ENCODE results near the gene F2RL2. TPM values are rescaled to one million over a fixed set of nuclear protein-coding genes. Genes with fewer than 3 reads are reported as not detected.
A peak's percentile ranks its signal among the peaks of the same experiment; 100 is the strongest.

Gene F2RL2
- total and polyA plus RNA-seq, 2 donors (not counting 1 experiment from before 2014, with no cell fraction given) = 82.6 to 91.6 TPM

- no peak overlapping the region for H3K27ac ChIP-seq (ENCODE audit: insufficient read depth, low read length)
- no peak overlapping the region for H3K9ac ChIP-seq (ENCODE audit: insufficient read depth, low read length)
- H4K20me1 ChIP-seq (ENCODE audit: control insufficient read depth, extremely low read depth, insufficient read depth, low read length) = no peaks in the 10 kb centered on the region
- H3K4me1 ChIP-seq (ENCODE audit: control insufficient read depth, extremely low read depth, insufficient read depth, low read length) = peaks cover 2% of the 10 kb centered on the region
- H3K4me2 ChIP-seq (ENCODE audit: extremely low read depth, insufficient read depth, low read length) = no peak overlapping the region
- H3K4me3 ChIP-seq (replicated peaks in 1 of 4; ENCODE audit: control extremely low read depth in 1 of 4, insufficient read depth in 1 of 4, low read depth in 3 of 4, low read length in 4 of 4) = no peak overlapping the region
- no peaks in the 10 kb centered on the region for H3K79me2 ChIP-seq (ENCODE audit: control insufficient read depth, insufficient read depth, low read length)
- no peaks in the 10 kb centered on the region for H3K36me3 ChIP-seq (ENCODE audit: control insufficient read depth, insufficient read depth, low read length)
- no peak for DNase-seq (ENCODE audit: low read depth in 2 of 2)
- H2AFZ ChIP-seq (ENCODE audit: low read length) = no peak overlapping the region
- no peaks in the 10 kb centered on the region for H3K27me3 ChIP-seq (ENCODE audit: control insufficient read depth, insufficient read depth, low read length)
- H3K9me3 ChIP-seq (ENCODE audit: control insufficient read depth, insufficient read depth, low read depth, low read length) = no peaks in the 10 kb centered on the region
- TF ChIP-seq CTCF (conservative IDR thresholded peaks at IDR 0.05 in 1 of 2, IDR thresholded peaks at IDR 0.05 in 1 of 2; ENCODE audit: low read depth in 1 of 2, low read length in 2 of 2) (no peak), EZH2 (IDR thresholded peaks at IDR 0.05; ENCODE audit: low read length, missing control alignments) (no peak)
Measured at GRCh38 chr5:76634661-76635060, 11.5 kb upstream of the F2RL2 start.

GRCh38 chr5:76626738-76627137, 3.5 kb upstream of the F2RL2 start:
- Histone ChIP-seq H4K20me1 (ENCODE audit: control insufficient read depth, extremely low read depth, insufficient read depth, low read length) (no peaks in the 10 kb centered on the region), H3K9ac (ENCODE audit: insufficient read depth, low read length) (no peak overlapping the region), H3K27me3 (ENCODE audit: control insufficient read depth, insufficient read depth, low read length) (no peaks in the 10 kb centered on the region), H3K36me3 (ENCODE audit: control insufficient read depth, insufficient read depth, low read length) (no peaks in the 10 kb centered on the region), H3K4me3 (replicated peaks in 1 of 4; ENCODE audit: control extremely low read depth in 1 of 4, insufficient read depth in 1 of 4, low read depth in 3 of 4, low read length in 4 of 4) (no peak overlapping the region), H2AFZ (ENCODE audit: low read length) (no peak overlapping the region), H3K27ac (ENCODE audit: insufficient read depth, low read length) (no peak overlapping the region), H3K4me2 (ENCODE audit: extremely low read depth, insufficient read depth, low read length) (no peak overlapping the region), H3K79me2 (ENCODE audit: control insufficient read depth, insufficient read depth, low read length) (peaks cover 5% of the 10 kb centered on the region), H3K9me3 (ENCODE audit: control insufficient read depth, insufficient read depth, low read depth, low read length) (no peaks in the 10 kb centered on the region), H3K4me1 (ENCODE audit: control insufficient read depth, extremely low read depth, insufficient read depth, low read length) (no peaks in the 10 kb centered on the region)
- no peak for TF ChIP-seq EZH2 (IDR thresholded peaks at IDR 0.05; ENCODE audit: low read length, missing control alignments)
- no peak for TF ChIP-seq CTCF (conservative IDR thresholded peaks at IDR 0.05 in 1 of 2, IDR thresholded peaks at IDR 0.05 in 1 of 2; ENCODE audit: low read depth in 1 of 2, low read length in 2 of 2)
- DNase-seq (ENCODE audit: low read depth in 2 of 2) = no peak

GRCh38 chr5:76625087-76625815, 2.0 kb upstream of the F2RL2 start:
- no peak for DNase-seq (ENCODE audit: low read depth in 2 of 2)
- no peaks in the 10 kb centered on the region for H3K9me3 ChIP-seq (ENCODE audit: control insufficient read depth, insufficient read depth, low read depth, low read length)
- no peaks in the 10 kb centered on the region for H3K4me1 ChIP-seq (ENCODE audit: control insufficient read depth, extremely low read depth, insufficient read depth, low read length)
- no peaks in the 10 kb centered on the region for H3K27me3 ChIP-seq (ENCODE audit: control insufficient read depth, insufficient read depth, low read length)
- H3K4me3 ChIP-seq (replicated peaks in 1 of 4; ENCODE audit: control extremely low read depth in 1 of 4, insufficient read depth in 1 of 4, low read depth in 3 of 4, low read length in 4 of 4) = no peak overlapping the region
- H3K36me3 ChIP-seq (ENCODE audit: control insufficient read depth, insufficient read depth, low read length) = no peaks in the 10 kb centered on the region
- no peaks in the 10 kb centered on the region for H4K20me1 ChIP-seq (ENCODE audit: control insufficient read depth, extremely low read depth, insufficient read depth, low read length)
- no peak overlapping the region for H3K4me2 ChIP-seq (ENCODE audit: extremely low read depth, insufficient read depth, low read length)
- H2AFZ ChIP-seq (ENCODE audit: low read length) = peak overlapping the region; percentile 36
- no peak overlapping the region for H3K27ac ChIP-seq (ENCODE audit: insufficient read depth, low read length)
- no peak overlapping the region for H3K9ac ChIP-seq (ENCODE audit: insufficient read depth, low read length)
- peaks cover 14% of the 10 kb centered on the region for H3K79me2 ChIP-seq (ENCODE audit: control insufficient read depth, insufficient read depth, low read length)
- TF ChIP-seq EZH2 (IDR thresholded peaks at IDR 0.05; ENCODE audit: low read length, missing control alignments) (no peak), CTCF (conservative IDR thresholded peaks at IDR 0.05 in 1 of 2, IDR thresholded peaks at IDR 0.05 in 1 of 2; ENCODE audit: low read depth in 1 of 2, low read length in 2 of 2) (no peak)

Measured in fibroblast of lung (primary cell).